ENCODE results near the gene ST7L. TPM values are rescaled to one million over a fixed set of nuclear protein-coding genes. Genes with fewer than 3 reads are reported as not detected.
"Not testable (repeated sequence)": the region's sequence is repeated elsewhere in the genome, so short reads cannot be mapped to it uniquely, and the experiment has no call there.

ST7L gene
- total RNA-seq, 1 donor from 2014 or later: 12.6 TPM

DNA sequence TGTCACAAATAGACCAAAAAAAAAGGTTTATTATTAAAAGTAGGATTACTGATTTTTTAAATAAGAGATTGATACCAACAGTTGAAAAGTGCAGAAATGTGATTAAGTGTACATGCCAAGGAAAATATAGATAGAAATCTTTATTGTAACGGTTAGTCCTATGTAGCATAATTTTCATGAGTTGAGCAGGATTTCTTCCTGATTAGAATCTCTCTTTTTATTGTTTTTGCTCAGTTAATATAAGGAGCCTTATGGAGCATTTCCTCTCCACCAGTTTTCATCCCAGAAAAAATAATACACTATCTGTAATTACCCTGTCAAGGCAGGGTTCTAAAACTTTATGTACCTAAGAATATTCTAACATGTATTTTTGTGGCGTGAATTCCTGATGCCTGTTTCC is 24.1 kb upstream of the ST7L start:
- no peaks in the 10 kb centered on the region for H3K9me3 ChIP-seq (replicated peaks)
- H3K4me1 ChIP-seq: peaks cover 29% of the 10 kb centered on the region
- H3K27ac ChIP-seq (replicated peaks): no peak overlapping the region
- H3K36me3 ChIP-seq: peaks cover 18% of the 10 kb centered on the region
- H3K27me3 ChIP-seq (ENCODE audit: low read depth): no peaks in the 10 kb centered on the region
- intact Hi-C loops (cut with micrococcal nuclease): no loop called here
- DNase-seq: no peak
- no peak overlapping the region for H3K4me3 ChIP-seq
- TF ChIP-seq CTCF (IDR thresholded peaks at IDR 0.05; ENCODE audit: borderline replicate concordance): no peak

- intact Hi-C loops (cut with micrococcal nuclease); H3K9me3 ChIP-seq (replicated peaks); H3K27me3 ChIP-seq (ENCODE audit: low read depth); H3K27ac ChIP-seq (replicated peaks); H3K36me3 ChIP-seq; H3K4me3 ChIP-seq; DNase-seq: not testable (repeated sequence)
- H3K4me1 ChIP-seq: peaks cover 48% of the 10 kb centered on the region
Measured at GRCh38 chr1:112640437-112640836, 21.5 kb upstream of the ST7L start.

DNA sequence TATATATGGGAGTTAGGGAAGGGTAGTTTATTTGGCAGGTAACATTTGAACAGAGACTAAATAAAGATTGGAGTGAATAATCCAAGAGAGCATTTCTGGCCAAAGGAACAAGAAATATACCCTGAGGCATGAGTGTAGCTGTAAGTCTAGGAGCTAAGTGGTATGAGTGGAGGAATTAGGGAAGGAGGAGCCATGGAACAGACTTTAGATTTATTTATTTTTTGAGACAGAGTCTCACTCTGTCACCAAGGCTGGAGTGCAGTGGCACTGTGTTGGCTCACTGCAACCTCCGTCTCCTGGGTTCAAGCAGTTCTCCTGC is 19.1 kb upstream of the ST7L start:
- Histone ChIP-seq H3K27me3 (ENCODE audit: low read depth) (no peaks in the 10 kb centered on the region), H3K4me1 (peaks cover 64% of the 10 kb centered on the region), H3K36me3 (no peaks in the 10 kb centered on the region), H3K9me3 (replicated peaks) (no peaks in the 10 kb centered on the region), H3K4me3 (no peak overlapping the region), H3K27ac (replicated peaks) (no peak overlapping the region)
- intact Hi-C loops (cut with micrococcal nuclease): no loop called here
- no peak for DNase-seq
- TF ChIP-seq CTCF (IDR thresholded peaks at IDR 0.05; ENCODE audit: borderline replicate concordance): no peak

- intact Hi-C loops (cut with micrococcal nuclease): no loop called here
- H3K4me3 ChIP-seq: no peak overlapping the region
- no peak overlapping the region for H3K27ac ChIP-seq (replicated peaks)
- no peaks in the 10 kb centered on the region for H3K27me3 ChIP-seq (ENCODE audit: low read depth)
- H3K9me3 ChIP-seq (replicated peaks): no peaks in the 10 kb centered on the region
- no peak for TF ChIP-seq CTCF (IDR thresholded peaks at IDR 0.05; ENCODE audit: borderline replicate concordance)
- no peaks in the 10 kb centered on the region for H3K36me3 ChIP-seq
- H3K4me1 ChIP-seq: peaks cover 66% of the 10 kb centered on the region
- DNase-seq: no peak
Measured at GRCh38 chr1:112637254-112638109, 18.5 kb upstream of the ST7L start.

- TF ChIP-seq CTCF (IDR thresholded peaks at IDR 0.05; ENCODE audit: borderline replicate concordance): no peak
- no peaks in the 10 kb centered on the region for H3K9me3 ChIP-seq (replicated peaks)
- no peaks in the 10 kb centered on the region for H3K27me3 ChIP-seq (ENCODE audit: low read depth)
- intact Hi-C loops (cut with micrococcal nuclease): no loop called here
- H3K27ac ChIP-seq (replicated peaks): no peak overlapping the region
- H3K4me1 ChIP-seq: peaks cover 74% of the 10 kb centered on the region
- DNase-seq: no peak
- H3K4me3 ChIP-seq: no peak overlapping the region
- no peaks in the 10 kb centered on the region for H3K36me3 ChIP-seq
Measured at GRCh38 chr1:112636597-112637253, 17.8 kb upstream of the ST7L start.

- no peak for DNase-seq
- intact Hi-C loops (cut with micrococcal nuclease): no loop called here
- no peak for TF ChIP-seq CTCF (IDR thresholded peaks at IDR 0.05; ENCODE audit: borderline replicate concordance)
- no peak overlapping the region for H3K27ac ChIP-seq (replicated peaks)
- H3K36me3 ChIP-seq: no peaks in the 10 kb centered on the region
- no peak overlapping the region for H3K4me3 ChIP-seq
- H3K27me3 ChIP-seq (ENCODE audit: low read depth): no peaks in the 10 kb centered on the region
- H3K9me3 ChIP-seq (replicated peaks): no peaks in the 10 kb centered on the region
- H3K4me1 ChIP-seq: peaks cover 75% of the 10 kb centered on the region
Measured at GRCh38 chr1:112636056-112636455, 17.1 kb upstream of the ST7L start.

All from left ventricle myocardium inferior (tissue), 1 donor.